ENCODE results near the gene RBM33.

GRCh38 chr7:155680864-155681263, 36.4 kb downstream of the RBM33 start:
- no peak for TF ChIP-seq CTCF (IDR thresholded peaks at IDR 0.05)
- TF ChIP-seq POLR2A (IDR thresholded peaks at IDR 0.05) = no peak

Data from thyroid gland (tissue), 4 donors.